NCI-H128 (cell line): ENCODE measurements around the gene ANGPTL8.

Experiments used
- DNase-seq: peaks from one replicate; lab custom pipeline; 2025; ENCODE audit not compliant: unreplicated experiment; lab: John Stamatoyannopoulos, UW

The ANGPTL8 gene

GRCh38 chr19:11260996-11261395 is 21.6 kb downstream of the ANGPTL8 start:
- no peak for DNase-seq

- no peak for DNase-seq
These were observed 22.1 kb downstream of the ANGPTL8 start for GRCh38 chr19:11261431-11261970.

- no peak for DNase-seq
These were observed 22.8 kb downstream of the ANGPTL8 start, which contains the start of gene DOCK6 for GRCh38 chr19:11261971-11262839. Gene DOCK6, minus strand, starts transcription at chr19:11262524. Its CDS starts 84 bp downstream, at chr19:11262440.

GRCh38 chr19:11263726-11264125 is 24.3 kb downstream of the ANGPTL8 start:
- no peak for DNase-seq

GRCh38 chr19:11264452-11265176 is 25.2 kb downstream of the ANGPTL8 start:
- no peak for DNase-seq

GRCh38 chr19:11265177-11265784 is 25.9 kb downstream of the ANGPTL8 start:
- DNase-seq: no peak

GRCh38 chr19:11265785-11266236 is 26.4 kb downstream of the ANGPTL8 start:
- no peak for DNase-seq

- DNase-seq: no peak
These were observed 28.1 kb downstream of the ANGPTL8 start for GRCh38 chr19:11267316-11268085.

- DNase-seq: no peak
These were observed 29.4 kb downstream of the ANGPTL8 start for GRCh38 chr19:11268783-11269267.

GRCh38 chr19:11269408-11269807 is 30.0 kb downstream of the ANGPTL8 start:
- DNase-seq: no peak

GRCh38 chr19:11273296-11273695 is 33.9 kb downstream of the ANGPTL8 start:
- DNase-seq: no peak

GRCh38 chr19:11273989-11274388 is 34.6 kb downstream of the ANGPTL8 start:
- no peak for DNase-seq

GRCh38 chr19:11274533-11275086 is 35.2 kb downstream of the ANGPTL8 start:
- DNase-seq: no peak

GRCh38 chr19:11278670-11279069 is 39.3 kb downstream of the ANGPTL8 start:
- DNase-seq: no peak

- DNase-seq: no peak
These were observed 40.3 kb downstream of the ANGPTL8 start for GRCh38 chr19:11279505-11280236.

GRCh38 chr19:11281356-11282049 is 42.1 kb downstream of the ANGPTL8 start:
- no peak for DNase-seq

- no peak for DNase-seq
These were observed 45.1 kb downstream of the ANGPTL8 start for GRCh38 chr19:11284515-11284914.

- no peak for DNase-seq
These were observed 47.0 kb downstream of the ANGPTL8 start for GRCh38 chr19:11286312-11286974.
